ENCODE measurements around the gene KNL1. TPM values are rescaled to one million over a fixed set of nuclear protein-coding genes. Genes with fewer than 3 reads are reported as not detected.

The KNL1 gene
- 7.9 and 16.4 TPM in 2 replicates for total RNA-seq

DNA sequence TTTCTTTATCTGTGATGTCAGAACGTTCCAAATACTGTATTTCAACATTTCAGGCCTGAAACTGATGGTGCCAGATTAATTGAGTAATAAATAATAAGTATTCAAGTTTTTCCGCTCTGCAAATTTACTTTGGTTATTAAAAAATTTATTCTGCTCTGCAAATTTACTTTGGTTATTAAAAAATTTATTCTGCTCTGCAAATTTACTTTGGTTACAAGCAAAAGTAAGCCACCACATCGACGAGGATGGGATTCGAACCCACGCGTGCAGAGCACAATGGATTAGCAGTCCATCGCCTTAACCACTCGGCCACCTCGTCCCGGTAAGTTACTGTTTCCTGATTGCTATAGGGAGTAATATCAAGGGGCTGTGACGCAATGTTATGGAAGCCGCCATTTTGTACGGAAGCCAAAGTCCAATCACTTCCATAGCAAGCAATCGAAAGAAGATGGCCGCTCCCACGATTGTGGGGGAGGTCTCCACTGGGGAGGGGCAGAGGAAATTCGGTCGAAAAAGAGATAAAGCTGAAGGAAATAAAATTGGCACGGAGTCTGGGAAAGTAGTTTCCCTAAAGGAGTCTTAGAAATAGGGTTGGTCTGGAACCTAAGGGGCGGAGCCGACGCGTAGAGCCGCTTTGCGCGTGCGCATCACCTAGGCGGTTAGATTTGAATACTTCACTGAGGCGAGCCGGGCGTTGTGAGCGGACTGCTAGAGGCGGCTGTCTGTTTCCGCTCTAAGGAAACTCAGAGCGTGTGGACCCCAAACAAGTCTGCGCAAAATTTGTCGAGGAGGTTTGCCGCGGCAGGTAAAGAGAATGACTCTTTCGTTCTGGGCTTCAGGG is at the start of gene KNL1:
Gene KNL1 (plus strand): TSS at position 662 of the 841 bp plus-strand sequence. CDS start 8,683 bp downstream, outside the sequence.

GRCh38 chr15:40564591-40565332 is 29.3 kb upstream of the KNL1 start, which contains the start of gene CCDC32:
Gene CCDC32 (minus strand): TSS chr15:40565042. CDS start chr15:40563015, 2,027 bp downstream.

GRCh38 chr15:40569129-40569953 is 24.7 kb upstream of the KNL1 start, which contains the start of gene RPUSD2:
Gene RPUSD2 (plus strand): TSS chr15:40569299. CDS start chr15:40569338, 39 bp downstream.

DNA sequence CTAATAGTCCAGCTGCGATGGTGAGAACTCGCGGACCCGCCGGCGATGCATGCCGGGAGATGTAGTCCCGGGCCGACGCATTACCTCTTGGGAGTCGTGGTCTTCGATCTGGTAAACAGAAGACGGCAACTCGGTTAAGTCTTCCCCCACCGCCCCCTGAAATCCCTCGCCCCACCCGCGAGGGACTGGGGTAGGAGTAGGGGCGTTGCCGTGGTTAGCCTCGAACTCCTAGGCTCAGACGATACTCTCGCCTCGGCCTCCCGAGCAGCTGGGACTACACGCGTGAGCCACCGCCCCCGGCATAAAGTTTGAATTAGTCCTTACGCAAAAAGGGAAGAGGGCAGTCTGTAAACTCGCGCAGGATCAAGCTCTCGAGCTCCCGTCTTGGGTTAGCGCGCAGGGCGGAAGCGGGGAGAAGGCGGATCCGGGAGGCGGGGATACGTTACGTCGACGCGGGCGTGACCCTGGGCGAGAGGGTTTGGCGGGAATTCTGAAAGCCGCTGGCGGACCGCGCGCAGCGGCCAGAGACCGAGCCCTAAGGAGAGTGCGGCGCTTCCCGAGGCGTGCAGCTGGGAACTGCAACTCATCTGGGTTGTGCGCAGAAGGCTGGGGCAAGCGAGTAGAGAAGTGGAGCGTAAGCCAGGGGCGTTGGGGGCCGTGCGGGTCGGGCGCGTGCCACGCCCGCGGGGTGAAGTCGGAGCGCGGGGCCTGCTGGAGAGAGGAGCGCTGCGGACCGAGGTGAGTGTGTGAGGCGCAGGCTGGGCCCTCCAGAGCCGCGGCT is 100.8 kb downstream of the KNL1 start, which contains the start of gene RAD51:
Gene RAD51 (plus strand): TSS at position 487 of the 781 bp plus-strand sequence. CDS start 3,585 bp downstream, outside the sequence.

Other genes with a start within 250 kb of the KNL1 start
- gene PHGR1, start 243.2 kb upstream of the KNL1 start, total RNA-seq: not detected in 2 replicates
- 0.08 and 0.13 TPM in 2 replicates for gene DISP2, start 236.0 kb upstream of the KNL1 start, total RNA-seq
- 26.0 and 32.6 TPM in 2 replicates for gene KNSTRN, start 211.5 kb upstream of the KNL1 start, total RNA-seq
- 30.5 and 32.3 TPM in 2 replicates for gene IVD, start 188.5 kb upstream of the KNL1 start, total RNA-seq
- 9.8 and 10.5 TPM in 2 replicates for gene BAHD1, start 153.3 kb upstream of the KNL1 start, total RNA-seq
- gene CHST14, start 123.3 kb upstream of the KNL1 start, total RNA-seq: 29.5 and 41.4 TPM in 2 replicates
- gene CCDC32, start 29.2 kb upstream of the KNL1 start, total RNA-seq: 26.5 and 49.1 TPM in 2 replicates
- gene RPUSD2, start 24.9 kb upstream of the KNL1 start, total RNA-seq: 9.2 and 14.9 TPM in 2 replicates
- gene RAD51, start 100.9 kb downstream of the KNL1 start, total RNA-seq: 4.2 and 11.5 TPM in 2 replicates
- gene RMDN3, start 161.0 kb downstream of the KNL1 start, total RNA-seq: 20.5 and 21.7 TPM in 2 replicates
- 7.7 and 11.5 TPM in 2 replicates for gene GCHFR, start 169.8 kb downstream of the KNL1 start, total RNA-seq
- not detected in 2 replicates for gene C15orf62, start 175.7 kb downstream of the KNL1 start, total RNA-seq
- 16.3 and 40.4 TPM in 2 replicates for gene ZFYVE19, start 212.8 kb downstream of the KNL1 start, total RNA-seq
- 25.0 and 63.8 TPM in 2 replicates for gene DNAJC17, start 213.2 kb downstream of the KNL1 start, total RNA-seq
- not detected in 2 replicates for gene PPP1R14D, start 234.5 kb downstream of the KNL1 start, total RNA-seq
- 4.1 and 31.0 TPM in 2 replicates for gene SPINT1, start 249.8 kb downstream of the KNL1 start, total RNA-seq